Measurements from ENCODE around the gene ZSWIM1.
A peak's percentile ranks its signal among the peaks of the same experiment; 100 is the strongest.

Gene ZSWIM1

DNA sequence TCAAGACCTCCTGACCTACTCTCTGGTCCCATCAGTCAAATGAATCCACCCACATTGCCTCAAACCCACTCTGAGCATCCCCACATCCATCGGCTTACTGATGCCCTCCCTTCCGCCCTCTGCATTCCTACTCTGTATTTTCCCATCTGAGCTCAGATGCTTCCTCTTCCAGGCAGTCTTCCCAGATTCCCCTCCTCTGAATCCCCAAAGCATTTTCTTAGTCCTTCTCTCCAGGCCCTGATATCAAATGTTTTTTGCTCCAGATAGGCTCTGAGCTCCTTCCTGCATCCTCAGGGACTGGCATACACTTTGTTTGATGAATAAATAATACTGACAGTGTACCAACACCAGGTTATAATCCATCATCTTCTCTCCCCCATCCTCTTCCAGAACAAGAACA lies 27.1 kb downstream of the ZSWIM1 start:
- H3K4me3 ChIP-seq (replicated peaks in 1 of 2; ENCODE audit: low read depth in 2 of 2, low read length in 2 of 2) = no peak overlapping the region
- TF ChIP-seq, protein P1, sequence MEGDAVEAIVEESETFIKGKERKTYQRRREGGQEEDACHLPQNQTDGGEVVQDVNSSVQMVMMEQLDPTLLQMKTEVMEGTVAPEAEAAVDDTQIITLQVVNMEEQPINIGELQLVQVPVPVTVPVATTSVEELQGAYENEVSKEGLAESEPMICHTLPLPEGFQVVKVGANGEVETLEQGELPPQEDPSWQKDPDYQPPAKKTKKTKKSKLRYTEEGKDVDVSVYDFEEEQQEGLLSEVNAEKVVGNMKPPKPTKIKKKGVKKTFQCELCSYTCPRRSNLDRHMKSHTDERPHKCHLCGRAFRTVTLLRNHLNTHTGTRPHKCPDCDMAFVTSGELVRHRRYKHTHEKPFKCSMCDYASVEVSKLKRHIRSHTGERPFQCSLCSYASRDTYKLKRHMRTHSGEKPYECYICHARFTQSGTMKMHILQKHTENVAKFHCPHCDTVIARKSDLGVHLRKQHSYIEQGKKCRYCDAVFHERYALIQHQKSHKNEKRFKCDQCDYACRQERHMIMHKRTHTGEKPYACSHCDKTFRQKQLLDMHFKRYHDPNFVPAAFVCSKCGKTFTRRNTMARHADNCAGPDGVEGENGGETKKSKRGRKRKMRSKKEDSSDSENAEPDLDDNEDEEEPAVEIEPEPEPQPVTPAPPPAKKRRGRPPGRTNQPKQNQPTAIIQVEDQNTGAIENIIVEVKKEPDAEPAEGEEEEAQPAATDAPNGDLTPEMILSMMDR (IDR thresholded peaks at IDR 0.05; ENCODE audit: low read depth, low read length) = no peak
- no peak for DNase-seq (ENCODE audit: low read depth in 2 of 2)

DNA sequence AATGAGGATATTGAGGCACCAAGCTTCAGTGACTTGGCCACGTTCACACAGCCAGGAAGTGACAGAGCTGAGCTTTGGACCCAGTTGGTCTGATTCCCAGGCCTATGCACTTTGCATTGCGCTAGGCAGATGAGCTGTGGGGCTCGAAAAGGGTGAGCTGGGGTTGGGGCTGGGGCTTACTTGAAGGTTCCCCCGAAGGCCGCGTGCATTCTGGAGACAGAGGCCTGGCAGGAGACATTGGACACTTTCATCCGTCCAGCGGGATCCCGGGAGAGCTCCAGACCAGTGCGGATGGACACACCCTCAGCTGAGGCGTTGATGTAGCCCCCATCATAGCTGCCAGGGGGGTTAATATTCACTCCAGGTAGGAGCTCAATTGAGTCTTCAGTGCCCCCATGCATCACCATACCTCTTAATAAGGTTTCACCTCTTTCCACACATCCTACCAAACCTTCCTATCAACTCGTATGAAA lies 28.3 kb downstream of the ZSWIM1 start:
- TF ChIP-seq, protein P1 (IDR thresholded peaks at IDR 0.05; ENCODE audit: low read depth, low read length) = no peak
- no peak for DNase-seq (ENCODE audit: low read depth in 2 of 2)
- no peak overlapping the region for H3K4me3 ChIP-seq (replicated peaks in 1 of 2; ENCODE audit: low read depth in 2 of 2, low read length in 2 of 2)

DNA sequence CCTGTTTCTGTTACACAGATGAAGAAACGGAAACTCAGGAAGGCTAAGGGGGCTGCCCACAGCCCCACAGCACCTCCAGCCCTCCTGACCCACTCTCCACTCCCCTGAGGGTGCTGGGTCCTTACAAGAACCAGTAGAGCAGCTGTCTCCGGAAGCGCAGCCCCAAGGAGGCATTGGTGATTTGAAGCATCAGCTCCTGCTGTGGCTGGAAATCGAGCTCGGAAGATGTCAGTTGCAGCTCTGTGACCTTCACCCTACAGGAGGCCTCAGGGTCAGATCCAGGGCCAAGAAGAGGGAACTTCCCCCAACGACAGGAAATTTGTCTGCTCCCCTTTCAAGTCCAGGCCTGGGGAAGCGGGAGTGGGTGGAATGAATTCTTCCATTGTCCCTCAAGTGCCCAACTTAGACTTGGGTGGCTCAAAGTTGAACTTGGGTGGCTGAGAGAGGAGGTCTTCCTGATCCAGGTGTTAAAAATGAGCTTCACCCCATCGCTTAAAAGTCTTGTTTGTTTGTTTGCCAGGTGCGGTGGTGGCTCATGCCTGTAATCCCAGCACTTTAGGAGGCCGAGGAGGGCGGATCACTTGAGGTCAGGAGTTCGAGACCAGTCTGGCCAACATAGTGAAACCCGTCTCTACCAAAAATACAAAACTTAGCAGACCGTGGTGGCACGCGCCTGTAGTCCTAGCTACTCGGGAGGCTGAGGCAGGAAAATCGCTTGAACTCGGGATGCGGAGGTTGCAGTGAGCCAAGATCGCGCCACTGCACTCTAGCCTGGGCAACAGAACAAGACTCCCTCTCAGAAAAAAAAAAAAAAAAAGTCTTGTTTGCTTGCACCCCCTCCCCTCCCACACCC lies 29.0 kb downstream of the ZSWIM1 start:
- H3K4me3 ChIP-seq (replicated peaks in 1 of 2; ENCODE audit: low read depth in 2 of 2, low read length in 2 of 2) = peak overlapping the region in 1 of 2 donors; percentile 17
- DNase-seq (ENCODE audit: low read depth in 2 of 2) = no peak
- TF ChIP-seq, protein P1 (IDR thresholded peaks at IDR 0.05; ENCODE audit: low read depth, low read length) = no peak

DNA sequence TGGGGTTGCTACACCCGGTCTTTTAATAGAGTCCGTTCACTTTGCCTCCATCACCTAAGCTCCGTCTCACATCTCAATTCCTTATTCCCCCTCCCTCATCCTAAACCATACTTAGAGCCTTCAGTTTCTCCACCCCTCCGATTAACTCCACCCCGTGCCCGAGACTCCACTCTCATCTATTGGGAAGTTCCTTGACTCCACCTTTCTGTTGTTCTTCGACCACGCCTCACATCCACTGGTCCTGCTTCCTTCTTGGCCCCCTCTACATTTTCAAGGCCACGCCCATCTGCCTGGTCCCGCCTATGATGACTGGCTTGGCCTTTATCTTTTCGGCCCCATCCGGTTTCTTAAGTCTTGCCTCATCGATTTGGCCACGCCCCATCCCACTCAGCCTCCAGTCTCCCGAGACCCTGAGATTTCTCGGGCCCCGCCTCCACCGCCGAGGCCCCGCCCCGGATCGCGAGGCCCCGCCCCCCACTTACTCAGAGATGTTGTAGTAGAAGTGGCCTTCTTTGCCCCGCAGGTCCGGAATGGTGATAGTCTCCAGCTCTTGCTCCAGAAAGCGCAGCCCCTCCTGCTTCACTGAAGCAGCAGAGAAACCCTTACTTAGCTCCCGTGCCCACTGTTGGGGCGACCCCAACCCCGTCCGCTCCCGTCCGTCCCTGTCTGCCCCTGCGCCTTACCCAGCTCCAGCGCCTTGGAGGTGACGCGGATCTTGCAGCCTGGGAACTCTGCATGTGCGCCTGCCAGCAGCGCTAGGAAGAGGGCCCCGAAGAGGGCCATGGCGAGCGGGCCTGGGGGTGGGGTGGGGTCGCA lies 29.9 kb downstream of the ZSWIM1 start:
- peak; percentile 100 for DNase-seq (ENCODE audit: low read depth in 2 of 2)
- TF ChIP-seq, protein P1 (IDR thresholded peaks at IDR 0.05; ENCODE audit: low read depth, low read length) = no peak
- peak overlapping the region; percentile 50 to 74 for H3K4me3 ChIP-seq (replicated peaks in 1 of 2; ENCODE audit: low read depth in 2 of 2, low read length in 2 of 2)

DNA sequence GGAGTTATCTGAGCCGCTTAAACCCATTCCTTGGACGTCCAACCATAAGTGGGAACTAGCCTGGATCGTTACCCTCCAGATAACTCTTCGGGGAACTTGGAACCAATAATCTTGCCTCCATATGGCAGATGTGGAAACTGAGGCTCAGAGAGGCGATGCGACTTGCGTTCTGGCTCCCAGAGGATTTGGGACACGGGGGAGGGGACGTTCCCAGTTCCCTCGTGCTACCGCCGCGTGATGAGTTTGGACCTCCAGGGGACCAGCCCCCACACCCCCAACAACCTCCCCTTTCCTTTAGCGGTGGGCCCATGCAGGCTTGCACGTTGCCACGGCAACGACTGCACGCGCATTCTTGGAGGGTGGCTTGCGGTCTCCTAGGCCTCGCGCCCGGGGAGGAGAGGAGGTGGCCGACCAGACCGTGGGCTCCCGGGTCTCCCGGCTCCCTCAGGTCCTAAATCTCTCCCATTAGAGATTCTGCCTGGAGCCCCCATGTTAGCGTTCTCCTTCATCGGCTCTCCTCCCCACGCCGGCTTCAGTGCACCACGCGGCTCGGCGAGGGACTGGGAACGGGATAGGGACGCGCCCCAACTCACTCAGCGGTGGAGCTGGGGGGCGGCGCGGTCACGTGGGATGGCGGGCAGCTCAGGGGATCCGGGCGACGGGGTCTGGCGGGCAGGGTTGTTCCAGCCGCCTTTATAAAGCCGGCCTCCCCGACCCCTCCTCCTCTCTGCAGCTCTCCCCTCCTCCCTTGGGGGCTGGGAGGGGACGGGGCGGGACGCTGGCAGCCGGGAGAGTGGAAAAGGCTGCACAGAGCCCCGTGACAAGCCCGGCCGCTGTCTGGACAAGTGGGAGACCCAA lies 30.7 kb downstream of the ZSWIM1 start, which contains the start of gene PLTP:
PLTP (minus strand) TSS at position 670 of the 858 bp plus-strand sequence. CDS start 703 bp downstream, outside the sequence.
- peak; percentile 42 to 88 for DNase-seq (ENCODE audit: low read depth in 2 of 2)
- TF ChIP-seq, protein P1 (IDR thresholded peaks at IDR 0.05; ENCODE audit: low read depth, low read length) = no peak
- peak within 1 kb of the TSS; percentile 50 to 74 for H3K4me3 ChIP-seq (replicated peaks in 1 of 2; ENCODE audit: low read depth in 2 of 2, low read length in 2 of 2)

DNA sequence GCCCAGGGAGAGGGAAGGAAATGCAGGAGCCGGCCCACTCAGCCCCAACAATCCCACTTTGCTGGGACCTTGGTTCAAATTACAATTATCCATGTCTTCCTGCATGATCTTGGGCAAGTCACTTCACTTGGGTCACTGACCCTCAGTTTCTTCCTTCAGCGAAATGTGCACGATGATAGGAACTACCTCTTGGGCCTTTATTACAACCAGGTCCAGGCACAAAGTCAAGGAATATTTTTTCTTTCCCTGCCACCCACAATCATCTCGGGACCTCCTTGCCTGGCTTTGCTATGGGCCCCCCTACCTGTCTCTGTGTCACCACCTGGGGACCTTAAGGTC lies 31.3 kb downstream of the ZSWIM1 start:
- peak overlapping the region in 1 of 2 donors; percentile 74 for H3K4me3 ChIP-seq (replicated peaks in 1 of 2; ENCODE audit: low read depth in 2 of 2, low read length in 2 of 2)
- DNase-seq (ENCODE audit: low read depth in 2 of 2) = no peak
- TF ChIP-seq, protein P1 (IDR thresholded peaks at IDR 0.05; ENCODE audit: low read depth, low read length) = no peak
